HG03064 (cell line): ENCODE measurements around the gene ZNRF4.
"Not testable (repeated sequence)": the region's sequence is repeated elsewhere in the genome, so short reads cannot be mapped to it uniquely, and the experiment has no call there.

Experiments used
- ATAC-seq: cut with Tn5 transposase; IDR thresholded peaks from one replicate; pipeline ENCODE4 v1.9.1; 2021; ENCODE audit warnings: low read depth; ENCODE audit not compliant: unreplicated experiment

The ZNRF4 gene, protein sequence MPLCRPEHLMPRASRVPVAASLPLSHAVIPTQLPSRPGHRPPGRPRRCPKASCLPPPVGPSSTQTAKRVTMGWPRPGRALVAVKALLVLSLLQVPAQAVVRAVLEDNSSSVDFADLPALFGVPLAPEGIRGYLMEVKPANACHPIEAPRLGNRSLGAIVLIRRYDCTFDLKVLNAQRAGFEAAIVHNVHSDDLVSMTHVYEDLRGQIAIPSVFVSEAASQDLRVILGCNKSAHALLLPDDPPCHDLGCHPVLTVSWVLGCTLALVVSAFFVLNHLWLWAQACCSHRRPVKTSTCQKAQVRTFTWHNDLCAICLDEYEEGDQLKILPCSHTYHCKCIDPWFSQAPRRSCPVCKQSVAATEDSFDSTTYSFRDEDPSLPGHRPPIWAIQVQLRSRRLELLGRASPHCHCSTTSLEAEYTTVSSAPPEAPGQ

DNA sequence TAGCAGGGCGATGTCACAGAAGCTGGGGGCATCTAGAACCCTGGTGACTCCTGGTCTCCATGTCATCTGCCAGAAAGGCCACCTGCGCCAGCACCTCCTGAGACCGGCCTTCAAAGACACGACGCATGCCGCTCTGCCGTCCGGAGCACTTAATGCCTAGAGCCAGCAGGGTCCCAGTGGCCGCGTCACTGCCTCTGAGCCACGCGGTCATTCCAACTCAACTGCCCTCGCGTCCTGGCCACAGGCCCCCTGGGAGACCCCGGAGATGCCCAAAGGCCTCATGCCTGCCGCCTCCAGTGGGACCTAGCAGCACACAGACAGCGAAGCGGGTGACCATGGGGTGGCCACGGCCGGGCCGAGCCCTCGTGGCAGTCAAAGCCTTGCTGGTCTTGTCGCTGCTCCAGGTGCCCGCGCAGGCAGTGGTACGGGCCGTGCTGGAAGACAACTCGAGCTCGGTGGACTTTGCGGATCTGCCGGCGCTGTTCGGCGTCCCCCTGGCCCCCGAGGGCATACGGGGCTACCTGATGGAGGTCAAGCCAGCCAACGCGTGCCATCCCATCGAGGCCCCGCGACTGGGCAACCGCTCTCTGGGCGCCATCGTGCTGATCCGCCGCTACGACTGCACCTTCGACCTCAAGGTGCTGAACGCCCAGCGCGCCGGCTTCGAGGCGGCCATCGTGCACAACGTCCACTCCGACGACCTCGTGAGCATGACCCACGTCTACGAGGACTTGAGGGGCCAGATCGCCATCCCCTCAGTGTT lies at the start of gene ZNRF4:
ZNRF4 (plus strand) TSS at position 51 of the 763 bp plus-strand sequence; CDS start at position 126, 75 bp downstream.
- ATAC-seq: no peak

DNA sequence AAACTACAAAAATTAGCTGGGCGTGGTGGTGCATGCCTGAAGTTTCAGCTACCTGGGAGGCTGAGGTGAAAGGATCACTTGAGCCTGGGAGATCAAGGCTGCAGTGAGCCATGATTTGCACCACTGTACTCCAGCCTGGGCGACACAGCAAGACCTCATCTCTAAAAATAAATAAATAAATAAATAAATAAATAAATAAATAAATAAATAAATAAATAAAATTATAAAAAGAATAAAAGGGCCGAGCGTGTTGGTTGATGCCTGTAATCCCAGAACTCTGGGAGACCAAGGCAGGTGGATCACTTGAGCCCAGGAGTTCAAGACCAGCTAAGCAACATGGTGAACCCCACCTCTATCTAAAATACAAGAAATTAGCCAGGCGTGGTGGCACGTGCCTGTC lies 49.0 kb upstream of the ZNRF4 start:
- not testable (repeated sequence) for ATAC-seq

DNA sequence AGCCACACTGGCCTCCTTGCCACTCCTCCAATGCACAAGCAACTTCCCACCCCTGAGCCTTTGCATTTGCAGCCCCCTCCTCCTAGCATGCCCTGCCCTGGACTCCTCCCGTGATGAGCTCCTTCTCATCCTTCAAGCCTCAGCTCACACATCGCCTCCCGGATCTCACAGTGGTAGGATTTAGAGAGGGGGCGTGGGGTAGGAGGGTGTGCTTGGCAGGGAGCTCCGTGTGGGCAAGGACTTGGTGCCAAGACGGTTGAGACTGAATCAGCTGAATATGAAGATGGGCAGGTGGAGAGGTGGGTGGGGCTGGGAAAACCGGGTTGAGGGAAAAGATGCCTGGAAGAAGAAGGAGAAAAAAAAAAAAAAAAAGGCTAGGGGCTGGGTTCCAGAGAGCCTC lies 48.4 kb upstream of the ZNRF4 start:
- no peak for ATAC-seq

DNA sequence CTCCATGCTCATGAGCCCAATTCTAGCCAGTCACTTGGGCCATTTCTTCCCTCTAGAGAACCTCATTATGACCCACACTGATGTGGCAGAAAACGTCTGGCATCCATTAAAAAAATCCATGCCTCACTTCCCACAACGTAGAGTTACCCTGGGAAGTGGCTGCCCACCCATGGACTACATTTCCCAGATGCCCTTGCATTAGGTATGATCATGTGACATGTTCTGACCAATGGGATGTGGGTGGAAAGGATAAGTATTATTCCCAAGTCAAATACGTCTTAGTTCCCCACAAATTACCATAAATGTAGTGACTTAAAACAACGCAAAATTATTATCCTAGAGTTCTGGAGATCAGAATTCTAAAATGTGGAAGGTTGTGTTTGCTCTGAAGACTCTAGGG lies 47.9 kb upstream of the ZNRF4 start:
- ATAC-seq: no peak

DNA sequence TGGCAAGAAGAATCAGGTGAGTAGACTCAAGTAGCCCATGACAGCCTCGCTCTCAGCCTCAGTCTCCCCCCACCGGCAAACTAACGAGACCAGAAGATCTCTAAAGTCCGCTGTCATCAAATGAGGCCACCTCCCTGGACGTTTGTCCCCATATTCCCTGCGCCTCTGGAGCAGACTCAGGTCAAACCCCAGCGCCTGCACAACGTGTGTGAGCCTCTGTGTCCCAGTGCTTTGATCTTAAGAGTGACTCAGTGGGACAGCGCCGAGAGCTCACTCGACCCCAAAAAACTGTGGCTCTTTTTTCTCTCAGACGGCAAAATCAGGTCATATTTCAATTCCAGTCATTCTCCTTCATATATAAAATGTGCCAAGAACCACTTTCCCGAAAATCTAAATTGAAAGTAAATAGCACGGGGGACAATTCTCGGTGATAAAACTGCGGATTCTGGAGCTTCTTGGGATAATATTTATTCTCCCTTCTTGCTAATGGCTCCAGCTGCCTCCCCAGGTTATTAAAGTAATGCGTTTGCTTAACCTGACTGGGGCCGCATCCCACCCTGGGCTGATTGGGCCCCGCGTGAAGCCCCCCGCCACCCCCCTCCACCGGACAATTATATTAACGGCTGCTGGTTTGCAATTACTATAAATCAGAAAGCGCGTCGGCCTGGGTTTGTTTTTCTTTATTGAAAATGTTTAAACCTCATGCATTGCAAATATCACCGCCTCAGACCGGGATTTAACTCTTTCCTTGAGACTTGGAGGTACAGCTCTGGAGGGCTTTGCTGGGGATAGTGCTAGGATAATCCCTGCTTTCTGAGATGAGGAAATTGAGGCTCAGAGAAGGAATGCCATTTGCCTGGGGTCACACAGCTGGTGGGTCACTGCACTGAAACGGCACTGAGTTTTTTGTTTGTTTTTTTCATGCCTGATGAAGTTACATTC lies 37.5 kb upstream of the ZNRF4 start:
- no peak for ATAC-seq

DNA sequence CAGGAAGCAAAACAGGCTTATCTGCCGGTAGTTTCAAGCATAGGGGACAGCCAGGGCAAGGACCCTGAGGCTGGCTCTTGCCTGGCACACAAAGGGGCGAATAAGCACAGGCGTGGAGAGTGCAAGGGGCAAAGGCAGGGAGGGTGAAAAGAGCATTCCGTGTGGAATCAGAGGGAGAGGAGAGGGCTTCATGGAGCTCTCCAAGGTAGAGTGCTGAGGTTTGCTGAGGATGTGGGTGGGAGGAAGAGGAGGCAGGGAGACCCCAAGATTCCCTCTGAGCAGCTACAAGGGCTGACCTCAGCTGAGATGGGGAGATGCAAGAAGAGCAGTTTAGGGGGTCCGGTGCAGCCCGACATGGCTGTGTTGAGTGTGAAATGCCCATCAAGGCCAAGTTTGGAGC lies 36.5 kb upstream of the ZNRF4 start:
- ATAC-seq: no peak

DNA sequence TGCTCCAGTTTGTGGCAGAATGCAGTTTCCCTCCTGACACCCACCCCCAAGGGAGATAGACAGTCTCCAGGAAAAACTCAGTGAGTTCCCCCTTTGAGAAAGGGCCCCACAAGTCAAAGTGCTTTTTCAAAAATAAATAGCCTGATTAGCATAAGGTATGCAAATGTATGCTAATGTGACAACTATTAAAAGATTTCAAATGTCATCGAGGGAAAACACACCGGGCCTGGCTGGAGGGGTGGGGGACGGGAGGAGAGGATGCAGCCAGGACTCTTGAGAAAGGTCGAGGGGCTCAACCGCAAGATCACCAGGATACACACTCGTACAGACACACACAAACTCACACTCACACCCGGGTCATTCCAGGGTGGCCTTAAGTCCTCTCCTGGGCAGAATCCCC lies 34.3 kb upstream of the ZNRF4 start:
- ATAC-seq: no peak

DNA sequence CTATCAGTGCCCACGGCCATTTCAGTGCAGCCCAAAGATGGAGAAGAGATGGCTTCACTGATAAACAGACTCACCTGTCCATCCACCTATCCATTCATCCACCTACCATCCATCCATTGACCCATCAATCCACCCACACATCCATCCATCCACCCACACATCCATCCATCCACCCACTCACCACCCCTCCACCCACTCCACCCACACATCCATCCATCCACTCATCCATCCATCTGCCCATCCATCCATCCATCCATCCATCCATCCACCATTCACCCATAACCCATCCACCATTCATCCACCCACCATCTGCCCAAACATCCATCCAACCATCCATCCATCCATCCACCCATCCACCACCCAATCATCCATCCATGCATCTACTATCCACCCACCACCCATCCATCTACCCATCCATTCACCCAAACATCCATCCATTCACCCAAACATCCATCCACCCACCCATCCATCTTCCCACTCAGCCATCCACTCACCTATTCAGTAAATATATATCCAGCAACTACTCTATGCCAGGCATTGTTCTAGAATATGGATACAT lies 31.6 kb upstream of the ZNRF4 start:
- no peak for ATAC-seq

DNA sequence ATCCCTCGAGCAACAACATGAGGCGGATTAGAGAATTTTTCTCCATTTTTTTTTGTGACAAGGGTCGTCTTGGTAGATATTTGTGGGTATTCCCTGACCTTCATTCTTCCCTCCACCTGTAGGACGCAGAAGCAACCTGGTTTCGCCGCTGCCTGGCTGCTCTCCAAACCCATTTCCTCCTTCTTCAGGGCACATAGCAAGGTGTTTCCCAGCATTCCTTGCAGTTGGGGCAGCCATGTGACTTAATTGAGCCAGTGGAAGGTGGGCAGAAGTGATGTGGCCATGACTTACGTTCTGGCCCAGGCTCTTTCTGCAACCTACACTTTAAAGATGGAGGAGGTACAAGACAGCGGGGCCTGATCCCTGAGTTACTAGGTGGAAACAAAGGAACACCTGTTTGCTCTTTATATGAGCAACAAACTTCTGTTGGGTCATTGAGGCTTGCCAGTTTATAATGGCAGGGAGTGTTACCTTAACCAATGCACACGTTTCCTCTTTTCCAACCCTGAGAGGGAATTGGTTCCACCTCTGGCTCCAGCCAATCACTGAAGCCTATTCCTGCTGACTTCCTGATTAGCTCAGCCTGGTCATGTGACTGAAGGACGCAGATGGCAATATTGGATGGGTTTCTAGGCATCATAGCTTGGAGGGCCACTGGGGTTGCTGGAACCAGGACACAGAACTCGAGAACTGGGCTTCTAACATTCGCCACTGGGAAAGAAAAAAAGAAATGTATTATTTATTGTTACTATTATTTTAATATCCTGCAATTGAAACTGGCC lies 30.8 kb upstream of the ZNRF4 start:
- ATAC-seq: no peak

DNA sequence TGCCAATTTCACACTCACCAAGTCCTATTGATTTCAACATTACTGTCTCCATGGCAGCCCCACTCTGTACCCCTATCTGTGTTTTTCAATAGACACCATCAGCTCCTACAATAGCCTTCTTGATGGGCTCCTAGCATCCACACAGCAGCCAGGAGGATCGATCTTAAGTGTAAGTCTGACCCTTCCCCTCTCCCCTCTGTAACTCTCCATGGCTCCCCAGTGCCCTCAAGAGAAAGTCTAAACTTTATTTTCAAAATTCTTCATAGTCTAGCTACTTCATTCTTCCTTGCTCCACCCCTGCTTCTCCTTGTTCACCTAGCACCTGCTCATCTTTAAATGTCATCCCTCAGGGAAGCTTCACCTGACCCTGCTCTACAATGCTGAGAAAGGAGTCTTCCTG lies 30.0 kb upstream of the ZNRF4 start:
- no peak for ATAC-seq

DNA sequence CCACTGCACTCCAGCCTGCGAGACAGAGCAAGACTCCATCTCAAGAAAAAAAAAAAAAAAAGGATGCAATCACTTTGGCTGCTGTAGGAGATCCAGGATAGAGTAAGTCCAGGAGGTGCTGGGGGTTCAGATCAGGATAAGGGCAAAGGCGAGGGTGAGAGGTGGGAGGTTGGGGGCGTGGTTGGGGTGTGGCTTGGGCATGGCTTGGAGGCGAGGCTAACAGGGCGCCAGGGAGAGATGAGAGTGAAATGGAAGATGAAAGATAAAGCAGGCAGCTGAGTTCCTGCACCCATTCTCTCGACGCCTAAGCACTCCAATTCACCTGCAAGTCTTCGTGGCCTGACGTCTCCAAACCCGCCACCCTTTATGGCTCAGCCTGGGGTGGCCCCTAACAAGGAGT lies 25.0 kb upstream of the ZNRF4 start:
- no peak for ATAC-seq

DNA sequence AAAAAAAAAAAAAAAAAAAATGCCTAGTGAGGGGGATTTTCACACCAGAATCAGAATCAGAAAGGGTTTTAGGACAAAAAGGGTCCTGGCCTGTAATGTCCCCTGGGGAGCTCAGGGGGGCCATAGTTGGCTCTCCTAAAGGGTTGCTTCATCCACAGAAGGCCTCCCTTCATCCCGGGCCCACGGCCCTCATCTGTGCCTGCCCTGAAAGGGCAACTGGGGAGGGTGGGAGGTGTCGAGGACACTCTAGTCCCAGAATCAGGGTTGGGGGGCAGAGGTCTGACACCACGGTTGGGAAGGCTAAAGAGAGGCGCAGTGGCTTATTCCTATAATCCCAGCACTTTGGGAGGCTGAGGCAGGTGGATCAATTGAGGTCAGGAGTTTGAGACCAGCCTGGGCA lies 22.5 kb upstream of the ZNRF4 start:
- ATAC-seq: no peak

DNA sequence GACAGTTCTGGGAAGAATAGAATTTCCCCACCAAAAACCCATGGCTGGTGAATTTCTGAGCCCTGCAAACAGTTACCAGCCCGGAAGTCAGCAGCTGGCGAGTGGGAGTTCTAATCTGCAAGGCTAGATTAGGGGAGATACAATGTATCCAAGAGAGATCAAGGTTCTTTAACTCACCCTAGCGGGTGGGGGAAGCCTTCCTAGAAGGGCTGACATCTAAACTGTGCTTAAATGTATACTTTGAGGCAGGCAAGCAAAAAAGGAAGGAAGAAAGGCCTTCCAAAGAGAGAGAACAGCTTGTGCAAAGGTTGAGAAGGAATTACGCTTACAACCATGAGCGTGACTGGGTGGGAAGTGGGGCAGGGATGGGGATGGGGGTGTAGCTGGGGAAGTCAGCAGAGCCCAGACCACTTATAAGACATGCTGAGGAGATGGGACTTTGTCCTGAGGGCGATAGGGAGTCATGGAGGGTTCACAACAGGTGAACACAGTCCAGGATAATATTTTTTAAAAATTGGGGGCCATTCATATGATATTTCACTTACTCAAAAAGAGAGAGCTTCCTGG lies 20.8 kb upstream of the ZNRF4 start:
- ATAC-seq: no peak

DNA sequence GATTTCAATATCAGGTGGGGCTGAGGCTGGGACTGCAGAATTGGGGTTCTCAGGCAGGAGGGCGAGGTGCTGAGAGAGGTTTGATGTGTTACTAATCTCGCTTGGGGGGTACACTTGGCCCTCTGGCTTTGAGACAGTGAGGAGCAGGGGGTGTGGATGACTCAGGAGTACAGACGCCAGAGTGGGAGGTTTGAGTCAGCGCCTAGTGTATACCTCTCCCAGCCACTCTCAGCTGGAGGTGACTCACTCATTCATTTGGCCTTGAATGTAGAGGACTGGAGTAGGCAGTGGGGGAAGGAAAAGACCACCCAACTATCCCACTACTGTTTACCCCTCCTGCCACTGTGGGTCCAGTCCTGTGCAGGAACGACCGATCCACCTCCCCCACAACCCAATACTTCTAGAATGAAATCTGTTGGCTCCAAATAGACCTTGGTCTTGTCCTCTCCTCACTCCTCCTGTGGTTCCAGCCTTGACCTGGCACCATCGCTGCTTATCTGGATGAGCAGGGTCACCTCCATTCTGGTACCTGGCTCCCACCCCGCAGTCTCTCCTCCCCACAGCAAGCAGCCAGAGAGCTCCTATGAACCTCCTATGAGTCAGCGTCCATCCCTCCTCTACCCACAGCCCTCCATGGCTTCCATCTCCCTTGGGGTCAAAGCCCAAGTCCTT lies 20.1 kb upstream of the ZNRF4 start:
- no peak for ATAC-seq

DNA sequence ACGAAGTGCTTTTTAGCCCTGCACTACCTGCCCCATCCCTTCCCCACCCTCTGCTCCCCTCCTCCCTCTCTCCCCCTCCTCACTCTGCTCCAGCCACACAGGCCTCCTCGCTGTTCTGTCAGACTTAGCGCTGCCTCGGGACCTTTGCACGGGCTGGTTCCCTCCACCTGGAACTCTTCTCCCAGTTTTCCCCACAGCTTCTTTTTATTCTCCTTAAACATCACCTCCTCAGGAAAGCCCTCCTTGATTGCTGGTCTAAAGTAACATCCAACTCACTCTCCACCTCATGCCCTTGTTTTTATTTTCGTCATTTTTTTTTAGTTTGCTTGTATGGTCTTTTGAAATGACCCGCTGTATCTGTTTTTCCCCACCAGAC lies 19.6 kb upstream of the ZNRF4 start:
- no peak for ATAC-seq

DNA sequence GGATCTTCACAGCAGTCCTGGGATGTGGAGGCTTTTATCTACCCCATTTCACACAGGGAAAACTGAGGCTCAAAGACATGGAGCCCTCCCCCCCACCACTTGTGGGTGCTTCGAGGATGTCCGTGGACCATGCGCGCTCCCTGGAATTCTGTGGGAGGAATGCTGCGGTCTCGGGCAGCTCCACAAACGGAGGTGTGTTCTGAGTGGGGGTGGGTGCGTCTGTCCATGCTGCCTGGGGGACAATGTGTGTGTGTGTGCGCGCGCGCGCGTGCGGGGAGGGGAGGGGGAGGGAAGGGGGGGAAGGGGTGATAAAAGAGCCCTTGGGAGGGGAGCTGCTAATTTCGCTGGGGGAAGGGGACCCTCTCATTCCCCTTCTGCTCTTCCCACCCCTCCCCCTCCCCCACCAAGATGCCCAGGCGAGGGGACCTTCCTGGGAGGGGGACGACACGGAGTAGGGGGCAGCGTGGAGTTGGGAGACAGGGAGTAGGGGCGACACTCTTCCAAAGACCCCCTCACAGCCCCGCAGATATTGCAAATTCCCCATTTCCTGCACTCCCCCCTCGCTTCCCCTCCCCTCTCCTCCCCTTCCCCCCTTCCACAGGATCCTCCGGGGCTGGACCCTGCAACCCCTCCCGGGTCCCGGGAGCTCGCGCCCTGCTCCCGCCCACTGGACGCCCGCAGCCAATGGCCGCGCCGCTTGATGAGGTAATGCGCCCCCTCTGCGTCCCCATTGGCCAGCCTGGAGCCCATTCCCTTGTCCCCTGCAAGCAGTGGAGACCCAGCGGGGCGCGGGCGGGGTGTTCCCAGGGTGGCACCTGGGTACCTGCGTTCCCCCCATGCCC lies 18.9 kb upstream of the ZNRF4 start:
- no peak for ATAC-seq

DNA sequence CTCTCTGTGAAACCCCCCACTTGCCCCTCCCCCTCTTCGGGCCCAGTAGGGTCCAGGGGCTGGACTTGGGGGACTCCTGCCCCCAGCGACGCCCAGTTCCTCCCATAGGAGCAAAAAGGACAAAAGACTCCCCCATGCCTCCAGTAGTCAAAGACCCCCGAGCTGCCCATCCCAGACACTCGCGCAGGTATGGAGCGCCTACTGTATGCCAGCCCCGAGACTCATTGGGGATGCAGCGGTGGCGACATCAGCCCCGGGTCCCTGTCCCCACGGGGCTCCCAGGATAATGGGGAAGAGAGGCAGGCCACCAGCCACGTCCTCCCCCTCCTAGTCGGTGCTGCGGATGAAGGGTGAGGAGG lies 18.3 kb upstream of the ZNRF4 start:
- no peak for ATAC-seq

DNA sequence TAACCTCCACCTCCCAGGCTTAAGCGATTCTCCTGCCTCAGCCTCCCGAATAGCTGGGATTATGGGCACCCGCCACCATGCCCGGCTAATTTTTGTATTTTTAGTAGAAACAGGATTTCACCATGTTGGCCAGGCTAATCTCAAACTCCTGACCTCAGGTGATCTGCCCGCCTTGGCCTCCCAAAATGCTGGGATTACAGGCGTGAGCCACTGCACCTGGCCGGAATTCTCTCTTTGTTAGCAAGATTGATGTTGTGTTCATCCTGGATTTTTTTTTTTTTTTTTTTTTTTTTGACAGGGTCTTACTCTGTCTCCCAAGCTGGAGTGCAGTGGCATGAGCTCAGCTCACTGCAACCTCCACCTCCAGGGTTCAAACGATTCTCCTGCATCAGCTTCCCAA lies 16.5 kb upstream of the ZNRF4 start:
- ATAC-seq: not testable (repeated sequence)
